Astrocyte of the spinal cord (primary cell): ENCODE measurements around the gene STAT6.
"Not testable (repeated sequence)": the region's sequence is repeated elsewhere in the genome, so short reads cannot be mapped to it uniquely, and the experiment has no call there.

Experiments
- DNase-seq: peaks from one replicate; pipeline ENCODE4 v3.0.0; 2011; ENCODE audit warnings: low read depth, low spot score
- H3K4me3 ChIP-seq: 2 replicates; pipeline ENCODE4 v1.5.1; 2011; ENCODE audit warnings: low read depth, mild to moderate bottlenecking, low read length, moderate library complexity
- in situ Hi-C: cut with HindIII; loops from 2 replicates; pipeline ENCODE4 v1.10.0; 2017; ENCODE audit warnings: low sequenced_read_pairs
- TF ChIP-seq, protein P1 (sequence below): IDR thresholded peaks from 2 replicates; pipeline ENCODE4 v1.5.1; 2012; ENCODE audit warnings: low read depth, mild to moderate bottlenecking, low read length, inconsistent platforms

The STAT6 gene

DNA sequence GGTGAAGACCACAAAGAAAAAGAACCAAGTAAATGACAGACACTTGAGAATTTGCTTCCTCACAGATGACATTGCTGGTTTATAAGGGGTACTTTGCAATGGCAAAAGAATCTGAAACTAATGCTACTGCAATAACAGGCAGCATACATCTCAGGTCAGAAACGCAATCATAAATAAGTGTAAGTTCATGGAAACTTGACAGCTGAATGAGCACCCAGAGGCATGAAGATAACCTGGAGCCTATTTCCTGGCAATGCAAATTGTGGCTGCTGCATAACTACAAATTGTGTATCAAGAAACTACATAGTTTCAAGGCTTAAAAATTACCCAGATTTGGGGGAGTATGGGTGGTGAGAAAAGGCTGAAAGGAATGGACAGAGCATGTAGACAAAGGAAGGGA lies 52.7 kb downstream of the STAT6 start:
- in situ Hi-C loops: no loop called here
- TF ChIP-seq, protein P1, sequence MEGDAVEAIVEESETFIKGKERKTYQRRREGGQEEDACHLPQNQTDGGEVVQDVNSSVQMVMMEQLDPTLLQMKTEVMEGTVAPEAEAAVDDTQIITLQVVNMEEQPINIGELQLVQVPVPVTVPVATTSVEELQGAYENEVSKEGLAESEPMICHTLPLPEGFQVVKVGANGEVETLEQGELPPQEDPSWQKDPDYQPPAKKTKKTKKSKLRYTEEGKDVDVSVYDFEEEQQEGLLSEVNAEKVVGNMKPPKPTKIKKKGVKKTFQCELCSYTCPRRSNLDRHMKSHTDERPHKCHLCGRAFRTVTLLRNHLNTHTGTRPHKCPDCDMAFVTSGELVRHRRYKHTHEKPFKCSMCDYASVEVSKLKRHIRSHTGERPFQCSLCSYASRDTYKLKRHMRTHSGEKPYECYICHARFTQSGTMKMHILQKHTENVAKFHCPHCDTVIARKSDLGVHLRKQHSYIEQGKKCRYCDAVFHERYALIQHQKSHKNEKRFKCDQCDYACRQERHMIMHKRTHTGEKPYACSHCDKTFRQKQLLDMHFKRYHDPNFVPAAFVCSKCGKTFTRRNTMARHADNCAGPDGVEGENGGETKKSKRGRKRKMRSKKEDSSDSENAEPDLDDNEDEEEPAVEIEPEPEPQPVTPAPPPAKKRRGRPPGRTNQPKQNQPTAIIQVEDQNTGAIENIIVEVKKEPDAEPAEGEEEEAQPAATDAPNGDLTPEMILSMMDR: no peak
- DNase-seq: no peak
- H3K4me3 ChIP-seq: no peak overlapping the region

DNA sequence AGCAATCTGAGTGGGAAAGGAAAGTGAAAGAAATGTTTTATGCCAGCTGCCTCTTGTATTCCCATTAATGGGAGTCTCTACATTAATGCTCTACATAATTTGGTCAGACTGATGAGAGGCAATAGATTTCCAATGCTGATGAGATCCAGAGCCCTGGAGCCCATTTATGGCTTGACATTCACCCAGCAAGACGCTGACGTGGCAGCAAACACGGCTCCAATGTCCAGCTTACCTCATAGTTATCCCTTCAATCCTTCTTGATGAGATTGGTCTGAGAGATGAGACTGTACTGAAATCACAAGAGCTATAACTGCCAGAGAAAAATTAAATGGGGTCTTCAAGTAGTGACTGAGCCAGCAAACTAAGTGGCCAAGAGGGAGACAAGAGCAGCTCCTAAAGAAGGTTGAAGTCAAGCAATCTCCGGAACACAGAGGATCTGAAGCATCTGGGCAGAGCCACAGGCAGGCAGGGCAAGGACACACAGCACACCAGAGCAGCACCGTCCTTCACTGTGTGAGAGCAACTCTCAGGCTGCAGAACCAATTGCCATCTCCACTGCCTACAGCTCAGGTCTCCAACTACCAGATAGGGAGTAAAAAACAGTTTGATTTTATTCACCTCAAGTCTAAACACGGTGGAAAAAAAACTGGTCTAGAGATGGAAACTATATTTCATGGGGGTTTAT lies 54.0 kb downstream of the STAT6 start:
- in situ Hi-C loops: no loop called here
- TF ChIP-seq, protein P1: no peak
- H3K4me3 ChIP-seq: no peak overlapping the region
- DNase-seq: no peak

DNA sequence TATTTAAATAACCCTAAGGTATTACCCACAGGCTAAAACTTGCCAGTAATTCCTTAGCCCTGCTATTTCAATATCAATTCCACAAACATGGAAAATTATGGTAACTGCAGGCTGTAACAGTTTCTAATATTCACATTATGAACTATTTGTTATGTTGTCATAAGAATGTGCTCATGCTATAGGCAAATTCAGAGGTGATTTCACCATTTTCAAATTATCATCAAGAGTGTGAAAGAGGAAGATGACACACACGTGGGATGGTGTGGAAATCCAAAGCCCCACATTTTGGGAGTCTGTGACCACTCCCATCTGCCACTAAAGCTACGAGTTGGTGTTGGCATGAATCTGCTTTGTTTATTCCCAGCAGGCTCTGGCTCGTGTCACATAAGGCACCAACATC lies 55.3 kb downstream of the STAT6 start:
- no peak for DNase-seq
- in situ Hi-C loops: no loop called here
- TF ChIP-seq, protein P1: no peak
- no peak overlapping the region for H3K4me3 ChIP-seq

DNA sequence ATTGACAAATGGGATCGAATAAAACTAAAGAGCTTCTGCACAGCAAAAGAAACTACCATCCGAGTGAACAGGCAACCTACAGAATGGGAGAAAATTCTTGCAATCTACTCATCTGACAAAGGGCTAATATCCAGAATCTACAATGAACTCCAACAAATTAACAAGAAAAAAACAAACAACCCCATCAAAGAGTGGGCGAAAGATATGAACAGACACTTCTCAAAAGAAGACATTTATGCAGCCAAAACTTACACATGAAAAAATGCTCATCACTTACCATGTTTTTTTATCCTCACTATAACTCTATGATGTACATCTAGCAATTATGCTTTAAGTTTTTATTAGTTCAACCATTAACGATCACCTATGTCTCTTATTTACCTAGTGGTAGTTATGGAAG lies 57.3 kb downstream of the STAT6 start:
- DNase-seq, H3K4me3 ChIP-seq, in situ Hi-C loops: not testable (repeated sequence)

DNA sequence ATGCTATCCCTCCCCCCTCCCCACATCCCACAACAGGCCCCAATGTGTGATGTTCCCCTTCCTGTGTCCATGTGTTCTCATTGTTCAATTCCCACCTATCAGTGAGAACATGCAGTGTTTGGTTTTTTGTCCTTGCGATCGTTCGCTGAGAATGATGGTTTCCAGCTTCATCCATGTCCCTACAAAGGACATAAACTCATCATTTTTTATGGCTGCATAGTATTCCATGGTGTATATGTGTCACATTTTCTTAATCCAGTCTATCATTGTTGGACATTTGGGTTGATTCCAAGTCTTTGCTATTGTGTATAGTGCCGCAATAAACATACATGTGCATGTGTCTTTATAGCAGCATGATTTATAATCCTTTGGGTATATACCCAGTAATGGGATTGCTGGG lies 58.0 kb downstream of the STAT6 start:
- in situ Hi-C loops, DNase-seq, H3K4me3 ChIP-seq: not testable (repeated sequence)

DNA sequence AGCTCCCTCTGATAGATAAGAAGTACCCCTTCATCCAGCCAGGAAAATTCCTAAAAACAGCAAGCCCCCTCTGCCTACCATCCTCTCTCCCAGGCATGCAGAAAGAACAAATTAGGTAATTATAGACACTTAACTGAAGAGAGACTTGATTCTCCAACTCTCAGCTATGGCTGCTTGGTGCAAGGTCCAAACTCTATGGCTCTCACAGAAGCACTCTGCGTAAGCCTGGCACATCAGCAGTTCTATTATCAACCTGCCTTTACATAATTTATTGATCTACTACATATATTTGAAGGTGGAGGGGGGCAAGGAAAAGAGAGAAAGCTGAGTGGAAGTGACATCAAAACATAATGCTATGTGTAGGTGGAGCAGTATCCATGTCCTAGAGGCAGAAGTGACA lies 60.2 kb downstream of the STAT6 start:
- in situ Hi-C loops: no loop called here
- DNase-seq: no peak
- TF ChIP-seq, protein P1: no peak
- no peak overlapping the region for H3K4me3 ChIP-seq

DNA sequence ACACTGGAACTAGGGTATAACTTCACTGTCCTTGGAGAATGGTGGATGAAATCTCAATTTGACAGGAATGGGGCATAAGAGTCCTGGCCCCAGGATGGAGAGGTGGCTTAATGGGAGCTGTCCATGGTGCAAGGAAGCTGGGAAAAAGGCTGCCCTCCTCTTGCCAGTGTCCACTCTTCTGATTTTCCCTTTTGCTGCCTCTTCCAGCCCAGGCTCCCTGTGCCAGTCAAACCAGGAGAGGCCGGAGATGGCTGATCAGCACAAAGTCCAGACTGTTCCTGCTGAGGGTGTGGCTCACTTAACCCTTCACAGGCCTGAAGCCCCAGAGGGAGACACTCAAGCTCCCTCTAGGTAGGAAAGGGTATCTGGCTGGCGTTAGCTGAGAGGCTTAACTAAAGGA lies 61.3 kb downstream of the STAT6 start, which contains the start of gene MYO1A:
MYO1A (minus strand) TSS at position 240 of the 400 bp plus-strand sequence. CDS start 1,806 bp downstream, outside the sequence.
- TF ChIP-seq, protein P1: no peak
- in situ Hi-C loops: no loop called here
- no peak within 1 kb of the TSS for H3K4me3 ChIP-seq
- DNase-seq: no peak

DNA sequence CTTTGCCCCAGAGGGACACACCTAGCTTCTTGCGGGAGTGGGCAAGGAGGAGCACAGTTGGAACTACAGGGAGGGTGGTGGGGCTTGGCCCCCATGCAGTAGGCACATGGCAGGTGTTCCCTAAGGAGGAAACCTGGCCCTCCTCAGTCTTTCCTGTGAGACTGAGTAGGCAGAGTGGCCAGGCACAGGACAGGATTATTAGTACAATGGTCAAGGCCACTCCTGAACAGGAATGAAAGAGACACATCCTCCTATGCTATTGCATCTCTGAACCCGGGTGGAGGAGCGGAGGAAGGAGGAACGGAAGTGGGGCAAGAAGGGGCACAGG lies 62.1 kb downstream of the STAT6 start:
- H3K4me3 ChIP-seq: no peak overlapping the region
- in situ Hi-C loops: no loop called here

More for the DNA sequence above, 62.1 kb downstream of the STAT6 start:
- no peak for DNase-seq
- TF ChIP-seq, protein P1: no peak
